GM10847 (cell line): ENCODE measurements around the gene TSPAN4.

ENCODE experiments used
- POLR2A ChIP-seq: IDR thresholded peaks from 2 replicates; pipeline ENCODE4 v1.6.1; 2011; ENCODE audit not compliant: insufficient read length; ENCODE audit errors: extremely low read depth

The TSPAN4 gene

GRCh38 chr11:888310-889212, 45.9 kb downstream of the TSPAN4 start:
- TF ChIP-seq POLR2A, result no peak

- TF ChIP-seq POLR2A, result no peak
Observed at GRCh38 chr11:889257-889656, 46.6 kb downstream of the TSPAN4 start.

DNA sequence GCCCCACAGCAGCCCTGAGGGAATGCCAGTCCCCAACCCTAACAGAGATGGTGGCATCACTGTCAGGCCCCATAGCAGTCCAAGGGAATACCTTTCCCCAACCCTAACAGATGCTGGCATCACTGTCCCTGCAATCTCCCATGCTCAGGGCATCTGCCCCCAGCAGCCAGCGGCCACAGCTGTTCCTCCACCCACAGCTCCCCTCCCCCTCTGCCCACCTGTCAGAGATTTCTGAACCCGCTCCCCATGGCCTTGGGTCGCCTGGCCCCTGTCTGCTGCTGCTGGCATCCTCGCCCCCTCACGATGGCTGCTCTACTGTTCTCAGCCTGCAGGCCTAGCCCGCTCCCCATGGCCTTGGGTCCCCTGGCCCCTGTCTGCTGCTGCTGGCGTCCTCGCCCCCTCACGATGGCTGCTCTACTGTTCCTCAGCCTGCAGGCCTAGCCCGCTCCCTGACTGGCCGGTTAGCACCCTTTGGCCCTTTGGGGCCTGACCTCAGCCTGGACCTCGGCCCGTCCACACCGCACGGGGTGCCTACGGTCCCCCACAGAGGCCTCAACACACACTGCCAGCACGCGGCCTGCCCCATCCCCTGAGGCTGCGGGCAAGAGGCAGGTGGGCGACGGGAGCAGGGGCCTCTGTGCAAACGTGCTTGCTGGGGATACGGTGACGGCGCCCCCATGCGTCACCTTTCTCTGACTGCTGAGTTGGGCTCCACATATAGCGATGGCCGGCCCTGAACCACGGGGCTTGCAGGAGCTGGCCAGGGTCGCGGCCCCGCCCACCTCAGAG, 47.2 kb downstream of the TSPAN4 start:
- no peak for TF ChIP-seq POLR2A

DNA sequence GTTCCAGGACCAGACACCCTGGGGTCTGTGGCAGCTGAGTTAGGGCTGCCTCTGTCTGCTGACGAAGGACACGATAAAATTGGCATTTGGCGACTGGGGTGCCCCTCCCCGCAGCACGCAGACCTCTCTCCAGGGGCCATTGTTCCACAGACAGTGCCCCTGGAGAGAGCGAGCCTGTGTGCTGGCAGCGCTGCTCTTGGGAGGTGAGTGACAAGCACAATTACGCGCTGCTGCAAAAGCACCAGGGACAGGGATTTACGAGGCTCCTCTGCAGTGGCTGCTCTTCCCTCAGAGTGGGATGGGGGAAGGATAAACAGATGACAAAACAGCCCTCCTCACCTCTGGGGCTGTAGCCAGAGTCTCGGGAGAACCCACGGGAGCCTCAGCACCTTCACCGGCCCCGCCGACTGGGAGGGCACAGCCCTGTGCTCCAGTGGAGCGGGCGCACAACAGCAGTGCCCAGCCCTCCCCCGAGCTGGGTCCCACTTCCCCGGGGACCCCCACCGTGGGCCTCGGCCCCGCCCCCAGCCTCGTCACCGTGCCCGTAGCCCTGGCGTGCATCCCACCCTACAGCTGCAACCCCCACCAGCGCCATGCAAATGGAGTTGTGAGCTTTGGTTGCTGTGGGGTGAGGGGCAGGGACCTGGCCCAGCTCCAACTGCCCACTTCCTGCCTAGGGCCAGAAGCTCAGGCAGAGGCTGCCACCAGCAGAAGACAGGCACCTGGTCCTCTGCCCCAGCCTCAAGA, 48.3 kb downstream of the TSPAN4 start:
- no peak for TF ChIP-seq POLR2A

- no peak for TF ChIP-seq POLR2A
Observed at GRCh38 chr11:893008-893654, 50.5 kb downstream of the TSPAN4 start.

GRCh38 chr11:894575-895201, 52.0 kb downstream of the TSPAN4 start:
- no peak for TF ChIP-seq POLR2A

- TF ChIP-seq POLR2A, result no peak
Observed at GRCh38 chr11:895331-896110, 52.9 kb downstream of the TSPAN4 start.

DNA sequence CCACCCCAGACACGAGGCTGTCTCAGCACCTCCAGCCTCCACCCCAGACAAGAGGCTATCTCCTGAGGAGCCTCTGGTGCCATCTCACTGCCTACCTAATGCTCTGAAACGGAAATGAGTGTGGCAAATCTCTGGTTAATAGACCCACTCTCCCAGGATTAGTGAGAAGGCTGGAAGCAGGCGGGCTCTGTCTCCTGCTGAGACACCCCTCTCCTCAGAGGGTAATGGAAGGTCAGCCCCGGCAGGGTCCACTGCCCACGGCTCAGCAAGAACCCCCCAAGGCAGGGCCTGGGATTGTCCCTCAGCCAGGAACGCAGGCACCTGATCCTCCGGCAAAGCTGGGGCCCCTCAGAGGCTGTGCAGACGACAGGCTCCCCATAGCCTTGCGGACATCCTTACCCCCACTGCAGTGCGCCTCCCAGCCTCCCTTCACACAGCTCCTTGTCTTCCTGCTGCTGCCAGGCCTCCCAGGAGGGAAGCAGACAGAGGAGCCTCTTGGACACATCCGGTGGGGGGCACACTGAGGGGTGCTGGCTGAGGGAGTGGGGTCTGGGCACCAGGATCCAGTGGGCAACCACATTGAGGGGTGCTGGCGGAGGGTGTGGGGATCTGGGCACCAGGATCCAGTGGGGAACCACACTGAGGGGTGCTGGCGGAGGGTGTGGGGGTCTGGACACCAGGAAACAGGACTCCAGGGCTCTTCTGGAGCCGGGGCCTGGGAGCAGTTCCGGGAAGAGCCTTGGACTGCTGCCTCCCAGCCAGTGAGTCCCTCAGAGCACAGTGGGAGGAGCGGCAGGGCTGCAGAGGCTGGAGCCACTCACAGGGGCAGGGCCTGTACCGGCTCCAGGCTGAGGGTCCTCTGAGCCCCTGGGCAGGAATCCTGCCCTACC, 54.8 kb downstream of the TSPAN4 start:
- no peak for TF ChIP-seq POLR2A

DNA sequence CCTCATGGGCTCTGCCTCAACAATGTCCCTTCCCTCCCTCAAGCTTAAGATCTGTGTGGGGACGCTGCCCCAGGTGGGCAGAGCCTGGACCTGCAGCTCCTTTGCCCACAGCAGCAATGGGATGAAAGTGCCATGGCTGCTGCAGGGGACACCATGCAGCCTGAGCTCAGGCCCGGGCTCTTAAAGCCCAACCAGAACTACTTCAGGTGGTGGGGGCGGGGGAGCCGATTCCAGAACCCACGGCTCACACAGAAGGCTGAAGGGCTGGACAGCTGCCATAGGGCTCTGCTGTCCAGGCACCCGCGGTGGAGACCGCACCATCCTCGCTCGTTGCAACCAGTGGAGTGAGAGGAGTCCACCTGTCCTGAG, 55.5 kb downstream of the TSPAN4 start:
- no peak for TF ChIP-seq POLR2A

- no peak for TF ChIP-seq POLR2A
Observed at GRCh38 chr11:898540-899190, 56.0 kb downstream of the TSPAN4 start.

DNA sequence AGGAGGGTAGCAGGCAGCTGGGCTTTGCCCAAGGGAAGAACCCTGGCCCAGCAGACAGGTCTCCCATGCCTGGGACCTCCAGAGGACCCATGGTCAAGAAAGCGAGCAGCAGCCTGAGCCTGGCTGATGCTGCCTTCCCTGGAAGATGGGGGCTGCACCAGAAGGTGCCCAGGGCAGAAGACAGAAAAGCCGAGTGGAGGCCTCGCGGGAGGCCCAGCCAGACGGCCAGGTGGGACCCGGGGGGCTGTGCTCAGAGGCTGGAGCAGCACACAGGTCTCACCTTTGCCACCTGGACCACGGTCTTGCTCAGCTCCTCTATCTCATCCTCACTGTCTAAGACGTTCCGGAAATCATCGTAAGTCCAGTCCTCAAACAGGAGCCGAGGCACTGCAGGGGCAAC, 57.1 kb downstream of the TSPAN4 start:
- TF ChIP-seq POLR2A, result no peak

DNA sequence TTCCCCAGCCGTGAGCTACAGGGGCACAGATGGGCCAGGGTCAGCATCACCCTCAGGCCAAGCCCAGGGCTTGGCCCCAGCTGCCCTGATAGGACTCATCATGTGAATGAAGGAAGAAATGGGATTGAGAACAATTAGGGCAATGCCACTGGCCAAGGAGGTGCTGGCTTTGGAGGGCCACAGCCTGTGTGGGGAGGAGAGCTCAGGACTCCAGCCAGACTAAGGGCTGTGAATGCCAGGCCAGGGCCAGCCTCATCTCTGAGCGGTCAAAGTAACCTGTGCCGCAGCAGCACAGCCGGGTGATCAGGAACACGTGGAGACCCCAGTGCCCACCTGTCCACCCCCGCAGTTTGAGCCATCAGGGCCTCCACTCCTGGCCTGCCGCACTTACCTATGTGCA, 57.9 kb downstream of the TSPAN4 start:
- no peak for TF ChIP-seq POLR2A
